H1 (cell line): ENCODE results near the gene ZNF615. TPM values are rescaled to one million over a fixed set of nuclear protein-coding genes. Genes with fewer than 3 reads are reported as not detected.

ENCODE experiments used
- CTCF ChIA-PET: fragments of 300-600 bp; sonication (Branson Sonifier 250); formaldehyde crosslinking; loops from one replicate; lab custom pipeline; 2021; ENCODE audit not compliant: partially characterized antibody; lab: Charles Lee
- POLR2A ChIA-PET: fragments of 300-600 bp; sonication (Branson Sonifier 250); formaldehyde crosslinking; loops from one replicate; lab custom pipeline; 2021; ENCODE audit warnings: inconsistent platforms; ENCODE audit not compliant: partially characterized antibody; lab: Charles Lee
- DNase-seq, 2 experiments: peaks; one replicate each; pipeline versions ENCODE4 v3.0.0 to v3.0.0-alpha.2; 2010 to 2022; ENCODE audit warnings: low spot score in 2 of 2, low read depth in 1 of 2, mixed read lengths in 1 of 2
- FAIRE-seq: peaks from 2 replicates; lab custom pipeline; 2011; peaks lifted over from hg19 to GRCh38; lab: Jason Lieb, UNC
- H2AFZ ChIP-seq: 2 replicates; pipeline ENCODE4 v1.8.1; 2012; ENCODE audit warnings: low read length, inconsistent platforms
- H2AK5ac ChIP-seq: 2 replicates; pipeline ENCODE4 v1.6.1; 2013; ENCODE audit warnings: low read depth, low read length
- H2BK120ac ChIP-seq: replicated peaks from 2 replicates; pipeline ENCODE3; 2013; ENCODE audit warnings: low read depth, low read length, inconsistent platforms
- H2BK12ac ChIP-seq: 2 replicates; pipeline ENCODE4 v1.6.1; 2013; ENCODE audit warnings: low read depth, low read length
- H2BK15ac ChIP-seq: 2 replicates; pipeline ENCODE4 v1.6.1; 2013; ENCODE audit warnings: low read length
- H2BK20ac ChIP-seq: 2 replicates; pipeline ENCODE4 v1.6.1; 2013; ENCODE audit warnings: low read length
- H2BK5ac ChIP-seq: 2 replicates; pipeline ENCODE4 v1.6.1; 2013; ENCODE audit warnings: low read depth, low read length
- H3K14ac ChIP-seq: 2 replicates; pipeline ENCODE4 v1.6.1; 2013; ENCODE audit warnings: inconsistent platforms; ENCODE audit not compliant: insufficient read length
- H3K18ac ChIP-seq: 2 replicates; pipeline ENCODE4 v1.6.1; 2013; ENCODE audit warnings: low read length; ENCODE audit errors: extremely low read depth
- H3K23ac ChIP-seq: 2 replicates; pipeline ENCODE4 v1.6.1; 2013; ENCODE audit warnings: inconsistent platforms; ENCODE audit not compliant: insufficient read length
- H3K23me2 ChIP-seq: 2 replicates; pipeline ENCODE4 v1.6.1; 2013; ENCODE audit warnings: low read depth, low read length
- H3K27ac ChIP-seq: 2 replicates; pipeline ENCODE4 v1.6.1; 2011; ENCODE audit warnings: low read depth, low read length, inconsistent platforms
- H3K27me3 ChIP-seq, 4 experiments: replicated peaks in 1 of 4; 1 replicate in 1 of 4; 2 replicates in 3 of 4; pipeline versions ENCODE4 v1.6.1 to v1.8.1; 2011 to 2013; ENCODE audit warnings: low read length in 3 of 4, mild to moderate bottlenecking in 3 of 4, inconsistent platforms in 2 of 4, mixed read lengths in 2 of 4, moderate library complexity in 1 of 4; ENCODE audit not compliant: control insufficient read depth in 3 of 4, insufficient read depth in 3 of 4; ENCODE audit errors: extremely low read depth in 1 of 4
- H3K36me3 ChIP-seq, 4 experiments: 2 replicates each; pipeline versions ENCODE4 v1.6.1 to v1.8.1; 2011 to 2013; ENCODE audit warnings: mild to moderate bottlenecking in 4 of 4, low read length in 3 of 4, moderate library complexity in 2 of 4, control low read depth in 1 of 4, inconsistent platforms in 1 of 4; ENCODE audit not compliant: insufficient read depth in 4 of 4, control insufficient read depth in 2 of 4
- H3K4ac ChIP-seq: replicated peaks from 2 replicates; pipeline ENCODE3; 2013; ENCODE audit warnings: low read length, low read depth, mixed read lengths, inconsistent platforms; ENCODE audit not compliant: insufficient read length
- H3K4me1 ChIP-seq, 4 experiments: replicated peaks in 1 of 4; 1 replicate in 1 of 4; 2 replicates in 3 of 4; pipeline versions ENCODE4 v1.6.1 to v1.8.1; 2011 to 2013; ENCODE audit warnings: low read length in 3 of 4, inconsistent platforms in 2 of 4, mixed read lengths in 1 of 4; ENCODE audit not compliant: insufficient read depth in 4 of 4, control insufficient read depth in 3 of 4
- H3K4me2 ChIP-seq, 2 experiments: 2 replicates each; pipeline versions ENCODE4 v1.6.1 to v1.8.1; 2011 to 2013; ENCODE audit warnings: low read depth in 2 of 2, low read length in 2 of 2, control low read depth in 1 of 2, inconsistent platforms in 1 of 2, mild to moderate bottlenecking in 1 of 2; ENCODE audit not compliant: insufficient read depth in 1 of 2
- H3K4me3 ChIP-seq, 4 experiments: fragments of 200-600, 300-600 bp in 1 of 4; sonication (generic), shearing (Covaris generic), sonication (Bioruptor Twin) in 1 of 4; 2 replicates each; pipeline versions ENCODE4 v1.5.1 to v1.8.1; 2011 to 2016; ENCODE audit warnings: low read length in 4 of 4, low read depth in 3 of 4, control low read depth in 2 of 4, inconsistent platforms in 2 of 4, mild to moderate bottlenecking in 2 of 4, mixed read lengths in 1 of 4, moderate library complexity in 1 of 4; ENCODE audit not compliant: insufficient read depth in 2 of 4; ENCODE audit errors: extremely low read depth in 1 of 4
- H3K56ac ChIP-seq: replicated peaks from 2 replicates; pipeline ENCODE3; 2013; ENCODE audit warnings: low read depth, mild to moderate bottlenecking, mixed read lengths, low read length, inconsistent platforms; ENCODE audit not compliant: insufficient read length
- H3K79me1 ChIP-seq: 2 replicates; pipeline ENCODE4 v1.6.1; 2013; ENCODE audit warnings: low read depth, low read length, control low read depth
- H3K79me2 ChIP-seq, 2 experiments: 2 replicates each; pipeline versions ENCODE4 v1.6.1 to v1.8.1; 2012 to 2013; ENCODE audit warnings: low read length in 2 of 2, mild to moderate bottlenecking in 2 of 2, inconsistent platforms in 1 of 2; ENCODE audit not compliant: insufficient read depth in 2 of 2, control insufficient read depth in 1 of 2
- H3K9ac ChIP-seq, 4 experiments: replicated peaks in 1 of 4; 1 replicate in 1 of 4; 2 replicates in 3 of 4; pipeline versions ENCODE4 v1.6.1 to v1.8.1; 2011 to 2013; ENCODE audit warnings: low read depth in 3 of 4, low read length in 3 of 4, control low read depth in 2 of 4, mild to moderate bottlenecking in 2 of 4, moderate library complexity in 2 of 4, inconsistent platforms in 1 of 4; ENCODE audit errors: extremely low read depth in 1 of 4
- H3K9me3 ChIP-seq, 2 experiments: 2 replicates each; pipeline versions ENCODE4 v1.6.1 to v1.8.1; 2012 to 2013; ENCODE audit warnings: mild to moderate bottlenecking in 2 of 2, moderate library complexity in 2 of 2, control low read depth in 1 of 2, inconsistent platforms in 1 of 2, low read depth in 1 of 2, low read length in 1 of 2, mixed read lengths in 1 of 2; ENCODE audit not compliant: insufficient read depth in 2 of 2
- H4K20me1 ChIP-seq, 2 experiments: replicated peaks in 1 of 2; 2 replicates each; pipeline versions ENCODE3 to v1.8.1; 2011 to 2013; ENCODE audit warnings: inconsistent platforms in 2 of 2, low read length in 2 of 2, mild to moderate bottlenecking in 1 of 2; ENCODE audit not compliant: insufficient read depth in 2 of 2, control insufficient read depth in 1 of 2
- H4K5ac ChIP-seq: 2 replicates; pipeline ENCODE4 v1.6.1; 2013; ENCODE audit warnings: low read length, low read depth, mixed read lengths, inconsistent platforms; ENCODE audit not compliant: insufficient read length
- H4K8ac ChIP-seq: 2 replicates; pipeline ENCODE4 v1.8.0; 2013; ENCODE audit warnings: mild to moderate bottlenecking, moderate library complexity, low read length, inconsistent platforms; ENCODE audit not compliant: insufficient read depth; ENCODE audit errors: extremely low read depth
- H4K91ac ChIP-seq: replicated peaks from 2 replicates; pipeline ENCODE3; 2013; ENCODE audit warnings: low read length, mixed read lengths, inconsistent platforms; ENCODE audit not compliant: insufficient read length
- ASH2L ChIP-seq: fragments of 200-600, 300-600 bp; sonication (generic); IDR thresholded peaks from one replicate; pipeline ENCODE4 v1.7.1; 2017; ENCODE audit warnings: low read length
- BACH1 ChIP-seq: IDR thresholded peaks from 2 replicates; pipeline ENCODE4 v1.6.1; 2012; ENCODE audit warnings: low read length, improper control_type of control experiment
- CEBPB ChIP-seq: IDR thresholded peaks from 2 replicates; pipeline ENCODE4 v1.6.1; 2012; ENCODE audit warnings: low read depth, low read length
- EGR1 ChIP-seq: IDR thresholded peaks from 2 replicates; pipeline ENCODE4 v1.6.1; 2011; ENCODE audit warnings: low read depth, low read length, borderline replicate concordance
- GTF2F1 ChIP-seq: IDR thresholded peaks from 2 replicates; pipeline ENCODE4 v1.6.1; 2012; ENCODE audit warnings: low read depth, low read length, improper control_type of control experiment, borderline replicate concordance
- JUN ChIP-seq: IDR thresholded peaks from 2 replicates; pipeline ENCODE4 v1.6.1; 2011; ENCODE audit warnings: low read depth, mild to moderate bottlenecking, improper control_type of control experiment, low read length
- MAFK ChIP-seq: IDR thresholded peaks from 2 replicates; pipeline ENCODE4 v1.6.1; 2012; ENCODE audit warnings: low read depth, mild to moderate bottlenecking, improper control_type of control experiment, low read length
- POLR2A ChIP-seq, 2 experiments: IDR thresholded peaks; 1 replicate in 1 of 2; 2 replicates in 1 of 2; pipeline ENCODE4 v1.6.1; 2011; ENCODE audit warnings: low read depth in 2 of 2, low read length in 2 of 2, mild to moderate bottlenecking in 2 of 2; ENCODE audit errors: control extremely low read depth in 1 of 2
- POLR2AphosphoS5 ChIP-seq: IDR thresholded peaks from 2 replicates; pipeline ENCODE4 v1.6.1; 2011; ENCODE audit warnings: low read depth, low read length
- SIRT6 ChIP-seq: IDR thresholded peaks from one replicate; pipeline ENCODE4 v1.7.1; 2012; ENCODE audit warnings: low read length, inconsistent platforms
- SP2 ChIP-seq: IDR thresholded peaks from 2 replicates; pipeline ENCODE4 v1.6.1; 2012; ENCODE audit warnings: mild to moderate bottlenecking, low read length, inconsistent platforms
- SUZ12 ChIP-seq: fragments of 200-600 bp; sonication (generic); IDR thresholded peaks from 2 replicates; pipeline ENCODE4 v1.6.1; 2012; ENCODE audit warnings: mild to moderate bottlenecking, inconsistent platforms, low read length, moderate library complexity, mixed read lengths
- TAF1 ChIP-seq: IDR thresholded peaks from 2 replicates; pipeline ENCODE4 v1.6.1; 2011; ENCODE audit warnings: mild to moderate bottlenecking, low read depth, low read length
- WGBS, 2 experiments: shearing (Covaris generic) in 1 of 2; methylation state at CpG; one replicate each; pipeline versions ENCODE4 v1.1.6 to v1.1.7; 2013 to 2015; ENCODE audit warnings: low lambda C conversion rate in 2 of 2, mixed read lengths in 2 of 2, inconsistent platforms in 1 of 2, low coverage in 1 of 2, missing lambda C conversion rate in 1 of 2; ENCODE audit not compliant: insufficient replicate concordance in 2 of 2, insufficient coverage in 1 of 2, insufficient read length in 1 of 2; ENCODE audit errors: extremely low coverage in 1 of 2, missing lambda C conversion rate in 1 of 2; 5-methylcytosine and 5-hydroxymethylcytosine counted together
- polyA plus RNA-seq, 7 experiments: library from polyadenylated mRNA; depleted of rRNA in 3 of 7; stranded (reverse) in 5 of 7; unstranded in 2 of 7; fragments of >200 nt in 5 of 7; fragments of 200-250 nt in 2 of 7; gene quantifications; 1 replicate in 5 of 7; 2 replicates in 1 of 7; 4 replicates in 1 of 7; pipeline versions ENCODE4 v1.2.1 to v1.2.3, GENCODE V29; 2011 to 2013; ENCODE audit warnings: missing spikeins in 2 of 7, mixed read lengths in 2 of 7
- total RNA-seq: library from RNA; stranded (reverse); fragmentation: NEBNext Ultra II Directional; extraction: Animal tissue kit (Norgen Biotek cat#: 25700); gene quantifications from 2 replicates; pipeline ENCODE4 v1.2.1, GENCODE V29; 2021
- TF ChIP-seq, protein P1 (sequence below): IDR thresholded peaks from 2 replicates; pipeline ENCODE4 v1.6.1; 2012; ENCODE audit warnings: inconsistent platforms
- TF ChIP-seq, protein P2 (sequence below): IDR thresholded peaks from 2 replicates; pipeline ENCODE4 v1.6.1; 2012; ENCODE audit warnings: inconsistent platforms

The ZNF615 gene
- total and polyA plus RNA-seq, 2 of the 8 experiments (the other 6 are each of a cell fraction or from before 2014, with no cell fraction given): 2.8 to 7.5 TPM

DNA sequence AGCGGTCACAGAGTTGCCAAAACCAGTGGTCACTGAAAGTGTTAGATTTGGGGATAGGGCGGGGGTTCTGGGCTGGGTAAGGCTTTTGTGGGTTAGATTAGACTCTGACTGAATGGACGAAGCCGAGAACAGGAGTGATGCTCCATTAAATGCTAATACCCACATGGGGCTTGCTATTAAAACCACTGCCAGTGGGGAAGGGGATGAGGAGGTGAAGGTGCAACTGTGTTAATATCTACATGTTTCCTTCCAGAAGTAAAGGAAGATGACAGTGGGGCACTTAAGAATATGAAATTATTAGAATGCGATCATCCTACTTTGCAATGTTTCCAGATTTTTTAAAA, 20.7 kb upstream of the ZNF615 start:
- H3K79me2 ChIP-seq: peaks cover 0 to 25% of the 10 kb centered on the region in 2 experiments; a peak in 3 of 4 replicates
- H2BK12ac ChIP-seq: no peak overlapping the region; the same call in 1 of the 2 replicates
- no peaks in the 10 kb centered on the region for H4K20me1 ChIP-seq
- peak overlapping the region; percentile 99; the same call in 1 of the 2 replicates for H4K8ac ChIP-seq
- H3K23me2 ChIP-seq: peaks cover 3% of the 10 kb centered on the region; the same call in 1 of the 2 replicates
- WGBS, 2 experiments: 24% methylated on average over 5 of the region's 5 CpGs; no CpG with 5 or more reads in 1 of the 2 experiments
- peak overlapping the region; percentile 43 to 98 (median 84) for H3K9ac ChIP-seq
- no peak overlapping the region for H2BK15ac ChIP-seq
- DNase-seq (no peak), FAIRE-seq (no peak)
- no peak overlapping the region for H3K4ac ChIP-seq
- H3K36me3 ChIP-seq: peaks cover 3 to 55% (median 24%) of the 10 kb centered on the region in 4 experiments; a peak in 7 of 8 replicates
- H3K27me3 ChIP-seq: no peaks in the 10 kb centered on the region
- peaks cover 20 to 21% of the 10 kb centered on the region in 2 experiments for H3K9me3 ChIP-seq
- peak overlapping the region; percentile 36; the same call in 1 of the 2 replicates for H3K18ac ChIP-seq
- peak overlapping the region; percentile 51 for H3K56ac ChIP-seq
- no peaks in the 10 kb centered on the region for H3K79me1 ChIP-seq
- H3K14ac ChIP-seq: no peak overlapping the region
- ChIA-PET CTCF (no interaction called here), POLR2A (interaction anchor here (0.6 to 2.0 kb wide), 12 partner anchors 11 to 317 kb away, joined by 3 to 9 read pairs (median 5); partner anchors contain the start of genes ZNF432, ZNF615 and ZNF616)
- H2BK5ac ChIP-seq: peak overlapping the region; percentile 95
- no peak overlapping the region for H2BK120ac ChIP-seq
- H3K4me2 ChIP-seq: peak overlapping the region; percentile 47 to 79
- no peak overlapping the region for H3K23ac ChIP-seq
- peak overlapping the region; percentile 88 to 100 (median 96) for H3K4me3 ChIP-seq
- no peak overlapping the region for H2BK20ac ChIP-seq
- peaks cover 0 to 4% (median 1%) of the 10 kb centered on the region in 4 experiments; a peak in 4 of 7 replicates for H3K4me1 ChIP-seq
- H4K91ac ChIP-seq: no peak overlapping the region
- no peak overlapping the region for H4K5ac ChIP-seq
- H2AFZ ChIP-seq: peak overlapping the region; percentile 87; the same call in 1 of the 2 replicates
- no peak overlapping the region for H2AK5ac ChIP-seq
- H3K27ac ChIP-seq: peak overlapping the region; percentile 94
- TF ChIP-seq POLR2AphosphoS5 (no peak), MAFK (no peak), SUZ12 (no peak), GTF2F1 (no peak), CEBPB (no peak), SIRT6 (no peak), BACH1 (no peak), POLR2A (IDR thresholded peaks at IDR 0.05; ENCODE audit: control extremely low read depth in 1 of 2, low read depth in 2 of 2, low read length in 2 of 2) (no peak), SP2 (no peak), JUN (no peak), TAF1 (no peak), ASH2L (no peak), EGR1 (no peak)
- TF ChIP-seq, protein P1, sequence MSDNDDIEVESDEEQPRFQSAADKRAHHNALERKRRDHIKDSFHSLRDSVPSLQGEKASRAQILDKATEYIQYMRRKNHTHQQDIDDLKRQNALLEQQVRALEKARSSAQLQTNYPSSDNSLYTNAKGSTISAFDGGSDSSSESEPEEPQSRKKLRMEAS: no peak
- TF ChIP-seq, protein P2, sequence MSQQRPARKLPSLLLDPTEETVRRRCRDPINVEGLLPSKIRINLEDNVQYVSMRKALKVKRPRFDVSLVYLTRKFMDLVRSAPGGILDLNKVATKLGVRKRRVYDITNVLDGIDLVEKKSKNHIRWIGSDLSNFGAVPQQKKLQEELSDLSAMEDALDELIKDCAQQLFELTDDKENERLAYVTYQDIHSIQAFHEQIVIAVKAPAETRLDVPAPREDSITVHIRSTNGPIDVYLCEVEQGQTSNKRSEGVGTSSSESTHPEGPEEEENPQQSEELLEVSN: no peak
